Esophagus squamous epithelium (tissue), 4 donors: Measurements from ENCODE around the gene ZMIZ1.

ENCODE experiments used
- CTCF ChIP-seq, 6 experiments: fragments of 450-650 bp in 4 of 6; fragments of 200-600 bp in 2 of 6; sonication (generic) in 2 of 6; IDR thresholded peaks; one replicate each; pipeline ENCODE4 v1.5.1; 2016 to 2019; ENCODE audit warnings: antibody characterized with exemption in 6 of 6, mild to moderate bottlenecking in 4 of 6, moderate library complexity in 4 of 6
- POLR2A ChIP-seq, 4 donors: fragments of 450-650 bp; IDR thresholded peaks; one replicate each; pipeline ENCODE4 v1.6.1; 2017; ENCODE audit warnings: antibody characterized with exemption in 4 of 4, mild to moderate bottlenecking in 4 of 4, moderate library complexity in 3 of 4

GRCh38 chr10:79356104-79356503 is 287.3 kb downstream of the ZMIZ1 start:
- TF ChIP-seq CTCF (IDR thresholded peaks at IDR 0.05), result no peak
- TF ChIP-seq POLR2A (IDR thresholded peaks at IDR 0.05), result no peak
